GM23248 (cell line): ENCODE measurements around the gene ZC3H12C. TPM values are rescaled to one million over a fixed set of nuclear protein-coding genes. Genes with fewer than 3 reads are reported as not detected.

Experiments used
- DNase-seq: peaks from one replicate; pipeline ENCODE4 v3.0.0-alpha.2; 2015
- H2AFZ ChIP-seq: fragments of 200-600 bp; sonication (generic); 2 replicates; pipeline ENCODE4 v1.6.1; 2016; ENCODE audit warnings: antibody characterized with exemption
- H3F3A ChIP-seq: fragments of 200-600 bp; sonication (generic); 2 replicates; pipeline ENCODE4 v1.6.1; 2016; ENCODE audit warnings: mild to moderate bottlenecking, antibody characterized with exemption, mixed run types; ENCODE audit not compliant: insufficient read depth
- H3K27ac ChIP-seq: fragments of 200-600 bp; sonication (generic); 2 replicates; pipeline ENCODE4 v1.5.1; 2016; ENCODE audit warnings: mild to moderate bottlenecking
- H3K27me3 ChIP-seq: fragments of 200-600 bp; sonication (generic); replicated peaks from 2 replicates; pipeline ENCODE4 v1.6.1; 2016; ENCODE audit warnings: mild to moderate bottlenecking; ENCODE audit not compliant: insufficient read depth
- H3K36me3 ChIP-seq: fragments of 200-600 bp; sonication (generic); 2 replicates; pipeline ENCODE4 v1.6.1; 2016; ENCODE audit warnings: low read depth, mild to moderate bottlenecking
- H3K4me1 ChIP-seq: fragments of 200-600 bp; sonication (generic); 2 replicates; pipeline ENCODE4 v1.6.1; 2016; ENCODE audit warnings: mild to moderate bottlenecking; ENCODE audit not compliant: insufficient read depth
- H3K4me2 ChIP-seq: fragments of 200-600 bp; sonication (generic); one replicate; pipeline ENCODE4 v1.6.1; 2016; ENCODE audit warnings: mild to moderate bottlenecking; ENCODE audit not compliant: unreplicated experiment
- H3K4me3 ChIP-seq: fragments of 200-600 bp; sonication (generic); 2 replicates; pipeline ENCODE4 v1.5.1; 2016; ENCODE audit warnings: mild to moderate bottlenecking
- H3K79me2 ChIP-seq: fragments of 200-600 bp; sonication (generic); 2 replicates; pipeline ENCODE4 v1.6.1; 2016; ENCODE audit warnings: mild to moderate bottlenecking; ENCODE audit not compliant: insufficient read depth
- H3K9ac ChIP-seq: fragments of 200-600 bp; sonication (generic); 2 replicates; pipeline ENCODE4 v1.6.1; 2016; ENCODE audit warnings: mild to moderate bottlenecking
- H3K9me2 ChIP-seq: fragments of 200-600 bp; sonication (generic); 2 replicates; pipeline ENCODE4 v1.6.1; 2016; ENCODE audit warnings: mixed run types, mild to moderate bottlenecking, moderate library complexity; ENCODE audit not compliant: insufficient read depth
- H3K9me3 ChIP-seq: fragments of 200-600 bp; sonication (generic); one replicate; pipeline ENCODE4 v1.6.1; 2017; ENCODE audit warnings: low read depth
- H4K20me1 ChIP-seq: fragments of 200-600 bp; sonication (generic); 2 replicates; pipeline ENCODE4 v1.6.0; 2016; ENCODE audit not compliant: insufficient read depth
- EZH2 ChIP-seq: fragments of 200-600 bp; sonication (generic); IDR thresholded peaks from 2 replicates; pipeline ENCODE4 v1.6.1; 2018; ENCODE audit warnings: antibody characterized with exemption, mild to moderate bottlenecking; ENCODE audit not compliant: insufficient read depth, poor library complexity, severe bottlenecking
- EZH2phosphoT487 ChIP-seq: fragments of 200-600 bp; sonication (generic); IDR thresholded peaks from 2 replicates; pipeline ENCODE4 v1.6.1; 2018; ENCODE audit warnings: antibody characterized with exemption, moderate library complexity, mild to moderate bottlenecking, low read depth; ENCODE audit not compliant: insufficient read depth
- WGBS, 2 experiments: methylation state at CpG; one replicate each; pipeline ENCODE4 v1.1.6; 2015 to 2017; ENCODE audit warnings: low lambda C conversion rate in 2 of 2, low coverage in 1 of 2; ENCODE audit errors: missing lambda C conversion rate in 2 of 2; 5-methylcytosine and 5-hydroxymethylcytosine counted together
- in situ Hi-C: fragments of 300-500 bp; cut with MboI; formaldehyde crosslinking; loops from 2 replicates; pipeline ENCODE4 v1.15.0; 2020
- polyA plus RNA-seq: library from polyadenylated mRNA; unstranded; fragments of >200 nt; fragmentation: Nextera tagmentation; extraction: Ambion mirVana; gene quantifications from 2 replicates; pipeline ENCODE4 v1.2.1, GENCODE V29; 2016
- total RNA-seq: library from RNA; depleted of rRNA; stranded (reverse); fragments of >200 nt; shearing (Covaris generic); gene quantifications from 2 replicates; pipeline ENCODE4 v1.2.3, GENCODE V29; 2014

The ZC3H12C gene
- total and polyA plus RNA-seq, 2 experiments from 2014 or later = 1.4 to 5.3 TPM

DNA sequence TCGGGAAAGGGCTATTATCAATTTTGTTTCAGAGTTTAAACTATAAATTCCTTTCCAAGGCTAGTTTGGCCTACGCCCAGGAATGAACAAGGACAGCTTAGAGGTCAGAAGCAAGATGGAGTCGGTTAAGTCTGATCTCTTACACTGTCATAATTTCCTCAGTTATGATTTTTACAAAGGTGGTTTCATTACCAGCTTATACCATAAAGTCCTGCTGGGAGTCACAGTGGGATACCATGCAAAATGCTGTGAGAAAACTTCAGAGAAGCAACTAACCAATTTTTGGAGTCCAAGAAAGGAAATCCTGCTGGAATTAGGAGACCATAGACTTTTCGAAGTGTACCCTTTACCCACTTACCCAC is 17.4 kb upstream of the ZC3H12C start:
- H3K9me2 ChIP-seq = no peaks in the 10 kb centered on the region
- 69 to 82% methylated on average over 4 of the region's 4 CpGs for WGBS, 2 experiments
- no peak overlapping the region for H3K4me2 ChIP-seq
- no peak overlapping the region for H3K4me3 ChIP-seq
- H3K4me1 ChIP-seq = peaks cover 22% of the 10 kb centered on the region
- no peaks in the 10 kb centered on the region for H4K20me1 ChIP-seq
- peaks cover 20% of the 10 kb centered on the region for H3F3A ChIP-seq
- TF ChIP-seq EZH2phosphoT487 (no peak), EZH2 (no peak)
- H3K27me3 ChIP-seq = no peaks in the 10 kb centered on the region
- no peak overlapping the region for H3K27ac ChIP-seq
- in situ Hi-C loops = no loop called here
- H2AFZ ChIP-seq = no peak overlapping the region
- DNase-seq = no peak
- H3K9me3 ChIP-seq = no peaks in the 10 kb centered on the region
- H3K36me3 ChIP-seq = no peaks in the 10 kb centered on the region
- H3K79me2 ChIP-seq = no peaks in the 10 kb centered on the region
- no peak overlapping the region for H3K9ac ChIP-seq

GRCh38 chr11:110076371-110076965 is 16.7 kb upstream of the ZC3H12C start:
- H3K4me2 ChIP-seq = no peak overlapping the region

DNA sequence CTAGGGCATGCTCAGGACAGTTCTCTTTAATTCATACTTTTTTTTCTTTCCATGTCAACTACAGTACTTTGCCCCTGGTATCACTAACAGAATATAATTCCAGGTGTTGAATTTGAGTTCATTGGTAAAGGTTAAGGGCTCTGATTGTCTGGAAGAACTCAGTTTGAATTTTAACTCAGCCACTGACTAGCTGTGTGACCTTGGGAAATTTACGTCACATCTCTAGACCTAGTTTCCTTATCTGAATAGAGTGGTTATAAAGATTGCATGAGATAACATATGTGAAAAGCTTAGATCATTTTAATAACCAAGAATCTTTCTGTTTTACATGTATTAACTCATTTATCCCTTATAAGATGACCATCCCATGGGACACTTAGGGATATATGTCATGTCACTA is 15.8 kb upstream of the ZC3H12C start:
- peak overlapping the region; percentile 71 for H3K27ac ChIP-seq
- H3K9me2 ChIP-seq = no peaks in the 10 kb centered on the region
- H3K9me3 ChIP-seq = no peaks in the 10 kb centered on the region
- H4K20me1 ChIP-seq = no peaks in the 10 kb centered on the region
- no peaks in the 10 kb centered on the region for H3K27me3 ChIP-seq
- H3K36me3 ChIP-seq = no peaks in the 10 kb centered on the region
- no peaks in the 10 kb centered on the region for H3K79me2 ChIP-seq
- 0 out of 2 replicates have a peak overlapping the region, but pooled peaks have one; percentile 17 for H3K9ac ChIP-seq
- H3K4me1 ChIP-seq = peaks cover 14% of the 10 kb centered on the region
- H2AFZ ChIP-seq = peak overlapping the region; percentile 44; the same call in 1 of the 2 replicates
- no peak overlapping the region for H3K4me3 ChIP-seq
- no peak for DNase-seq
- H3K4me2 ChIP-seq = peak overlapping the region; percentile 70
- in situ Hi-C loops = no loop called here
- peaks cover 24% of the 10 kb centered on the region for H3F3A ChIP-seq
- no peak for TF ChIP-seq EZH2phosphoT487
- WGBS, 2 experiments = 88 to 90% methylated on average over 1 of the region's 1 CpG

More at GRCh38 chr11:110076371-110076965, 16.7 kb upstream of the ZC3H12C start:
- H3K9ac ChIP-seq = no peak overlapping the region
- no peak overlapping the region for H3K27ac ChIP-seq
- in situ Hi-C loops = no loop called here
- H3K4me1 ChIP-seq = peaks cover 15% of the 10 kb centered on the region
- H2AFZ ChIP-seq = no peak overlapping the region
- 67% methylated on average over 7 of the region's 7 CpGs for WGBS, 2 experiments
- H3K79me2 ChIP-seq = no peaks in the 10 kb centered on the region
- peaks cover 20% of the 10 kb centered on the region for H3F3A ChIP-seq
- no peaks in the 10 kb centered on the region for H3K36me3 ChIP-seq
- no peak for TF ChIP-seq EZH2
- TF ChIP-seq EZH2phosphoT487 = no peak
- DNase-seq = peak; percentile 33
- no peaks in the 10 kb centered on the region for H4K20me1 ChIP-seq
- no peaks in the 10 kb centered on the region for H3K9me3 ChIP-seq
- no peak overlapping the region for H3K4me3 ChIP-seq
- H3K9me2 ChIP-seq = no peaks in the 10 kb centered on the region
- H3K27me3 ChIP-seq = no peaks in the 10 kb centered on the region

DNA sequence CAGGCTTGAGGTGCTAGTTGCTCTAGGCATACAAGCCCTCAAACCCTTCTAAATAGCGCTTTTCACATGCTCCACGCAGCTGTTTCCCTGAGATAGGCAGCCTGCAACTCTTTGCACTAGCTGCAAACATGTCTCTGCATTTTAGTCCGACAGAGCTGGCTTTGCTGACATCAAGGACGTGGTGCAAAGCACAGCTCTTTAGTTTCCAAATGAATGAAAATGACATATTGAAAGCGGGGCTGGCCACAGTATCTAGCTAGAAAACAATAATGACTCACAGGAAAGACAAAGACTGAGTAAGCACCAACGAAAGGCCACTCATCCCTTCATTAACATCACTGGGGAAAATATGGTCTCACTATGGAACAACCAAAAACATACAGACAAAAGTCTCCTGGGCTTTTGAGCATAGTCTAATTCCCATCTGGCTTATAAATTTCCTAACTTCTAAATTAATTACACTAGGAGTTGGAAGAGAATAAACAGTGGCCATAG is 15.3 kb upstream of the ZC3H12C start:
- TF ChIP-seq EZH2 (no peak), EZH2phosphoT487 (no peak)
- Histone ChIP-seq H4K20me1 (no peaks in the 10 kb centered on the region), H3K27me3 (no peaks in the 10 kb centered on the region), H3K9ac (0 out of 2 replicates have a peak overlapping the region, but pooled peaks have one; percentile 17), H3K4me2 (peak overlapping the region; percentile 70), H3K27ac (peak overlapping the region; percentile 71), H3K9me2 (no peaks in the 10 kb centered on the region), H3K79me2 (no peaks in the 10 kb centered on the region), H3K4me3 (peak overlapping the region; percentile 42), H2AFZ (peak overlapping the region; percentile 44), H3K4me1 (peaks cover 14% of the 10 kb centered on the region), H3K9me3 (no peaks in the 10 kb centered on the region), H3F3A (peaks cover 24% of the 10 kb centered on the region), H3K36me3 (no peaks in the 10 kb centered on the region)
- WGBS, 2 experiments = 10 to 14% methylated on average over 6 of the region's 6 CpGs
- peak; percentile 93 for DNase-seq
- in situ Hi-C loops = no loop called here
